ENCODE results near the gene RYR2. TPM values are rescaled to one million over a fixed set of nuclear protein-coding genes. Genes with fewer than 3 reads are reported as not detected.

RYR2 gene
- total and polyA plus RNA-seq, 9 of the 15 experiments (the other 6 are each of a cell fraction or from before 2014, with no cell fraction given) = 0.03 to 0.42 (median 0.14) TPM

GRCh38 chr1:237792726-237793125 lies 750.7 kb downstream of the RYR2 start:
- Histone ChIP-seq H3K36me3 (ENCODE audit: control insufficient read depth, insufficient read depth, low read length) (no peaks in the 10 kb centered on the region), H4K20me1 (replicated peaks; ENCODE audit: control insufficient read depth, insufficient read depth, low read length) (no peaks in the 10 kb centered on the region), H3K9ac (ENCODE audit: insufficient read depth in 1 of 2, low read depth in 2 of 2, low read length in 2 of 2) (no peak overlapping the region), H3K4me1 (replicated peaks in 1 of 2; ENCODE audit: control insufficient read depth in 2 of 2, insufficient read depth in 2 of 2, low read length in 2 of 2) (no peaks in the 10 kb centered on the region), H3K9me1 (ENCODE audit: control insufficient read depth, insufficient read depth, low read length) (no peaks in the 10 kb centered on the region), H2AFZ (ENCODE audit: low read depth, low read length) (no peak overlapping the region), H3K27ac (ENCODE audit: extremely low read depth, low read depth, low read length) (no peak overlapping the region), H3K4me3 (no peak overlapping the region), H3K79me2 (ENCODE audit: control insufficient read depth, insufficient read depth, low read length) (no peaks in the 10 kb centered on the region), H3K27me3 (ENCODE audit: control insufficient read depth in 2 of 2, insufficient read depth in 2 of 2, low read length in 2 of 2) (no peaks in the 10 kb centered on the region), H3K4me2 (ENCODE audit: insufficient read depth, low read length) (no peak overlapping the region), H3K9me3 (replicated peaks; ENCODE audit: control insufficient read depth, insufficient read depth, low read depth, low read length) (no peaks in the 10 kb centered on the region; the same call in 1 of the 2 replicates)
- FAIRE-seq (no peak), DNase-seq (ENCODE audit: extremely low read depth in 1 of 4, low spot score in 3 of 4) (no peak), ATAC-seq (no peak)
- in situ Hi-C loops (cut with MboI) = no loop called here
- no TSS peak for BruUV-seq (replicated peaks)
- intact Hi-C loops (cut with micrococcal nuclease) = no loop called here
- POLR2A ChIA-PET = no interaction called here
- CTCF ChIA-PET (ENCODE audit: low intra/inter-chr PET ratio) = no interaction called here
- no peak for TF ChIP-seq HNRNPL (IDR thresholded peaks at IDR 0.05; ENCODE audit: low read depth, low read length)
- TF ChIP-seq FOXK2 (conservative IDR thresholded peaks at IDR 0.05 in 1 of 2, IDR thresholded peaks at IDR 0.05 in 1 of 2; ENCODE audit: low read depth in 2 of 2) = no peak
- no peak for TF ChIP-seq CTCFL (IDR thresholded peaks at IDR 0.05; ENCODE audit: borderline replicate concordance, insufficient read depth, low read depth, low read length, poor library complexity, severe bottlenecking)
- TF ChIP-seq ZNF431 (CRISPR knock-in tag; IDR thresholded peaks at IDR 0.05) = no peak
- no peak for TF ChIP-seq ZNF354B (CRISPR knock-in tag; IDR thresholded peaks at IDR 0.05)
- no peak for TF ChIP-seq DDX20 (tag; IDR thresholded peaks at IDR 0.05; ENCODE audit: low read depth)
- TF ChIP-seq SAP30 (IDR thresholded peaks at IDR 0.05; ENCODE audit: borderline replicate concordance, insufficient read depth, low read depth, low read length, poor library complexity, severe bottlenecking) = no peak
- 0% methylated on average over 1 of the region's 1 CpG for WGBS (ENCODE audit: insufficient coverage, low coverage, missing lambda C conversion rate)
